Type B pancreatic cell (in vitro differentiated cells): ENCODE data around the gene NRCAM. TPM values are rescaled to one million over a fixed set of nuclear protein-coding genes. Genes with fewer than 3 reads are reported as not detected.

Experiments used
- DNase-seq: peaks from one replicate; pipeline ENCODE4 v3.0.0; 2021; ENCODE audit warnings: mixed read lengths; ENCODE audit not compliant: unreplicated experiment; ENCODE audit errors: extremely low spot score
- H3K27ac Mint-ChIP-seq: 2 replicates; pipeline ENCODE4 v1.8.0; 2021; ENCODE audit warnings: mild to moderate bottlenecking, mixed read lengths
- H3K27me3 Mint-ChIP-seq: 2 replicates; pipeline ENCODE4 v1.8.0; 2021; ENCODE audit warnings: mixed read lengths
- H3K36me3 Mint-ChIP-seq: 2 replicates; pipeline ENCODE4 v1.8.0; 2021; ENCODE audit warnings: mixed read lengths
- H3K4me1 Mint-ChIP-seq: one replicate; pipeline ENCODE4 v1.8.0; 2021; ENCODE audit warnings: mixed read lengths; ENCODE audit not compliant: unreplicated experiment
- H3K4me3 Mint-ChIP-seq: 2 replicates; pipeline ENCODE4 v1.8.0; 2021; ENCODE audit warnings: mild to moderate bottlenecking, mixed read lengths
- H3K9me3 Mint-ChIP-seq: 2 replicates; pipeline ENCODE4 v1.8.0; 2021; ENCODE audit warnings: mixed read lengths
- total RNA-seq: library from RNA; stranded (reverse); gene quantifications from 2 replicates; pipeline ENCODE4 v1.2.1, GENCODE V29; 2021; ENCODE audit warnings: low replicate concordance
- TF ChIP-seq, protein P1 (sequence below): fragments of 200-600 bp; sonication (generic); conservative IDR thresholded peaks from 2 replicates; pipeline ENCODE4 v1.5.0; 2021; ENCODE audit warnings: antibody characterized with exemption, mild to moderate bottlenecking

NRCAM gene
- total RNA-seq, 1 donor from 2014 or later = 41.0 TPM

GRCh38 chr7:108232076-108232475, 224.2 kb downstream of the NRCAM start:
- Mint-ChIP-seq H3K36me3 (no peaks in the 10 kb centered on the region), H3K4me3 (no peak overlapping the region), H3K4me1 (peaks cover 18% of the 10 kb centered on the region), H3K27me3 (no peaks in the 10 kb centered on the region), H3K9me3 (no peaks in the 10 kb centered on the region), H3K27ac (no peak overlapping the region)
- no peak for DNase-seq
- TF ChIP-seq, protein P1, sequence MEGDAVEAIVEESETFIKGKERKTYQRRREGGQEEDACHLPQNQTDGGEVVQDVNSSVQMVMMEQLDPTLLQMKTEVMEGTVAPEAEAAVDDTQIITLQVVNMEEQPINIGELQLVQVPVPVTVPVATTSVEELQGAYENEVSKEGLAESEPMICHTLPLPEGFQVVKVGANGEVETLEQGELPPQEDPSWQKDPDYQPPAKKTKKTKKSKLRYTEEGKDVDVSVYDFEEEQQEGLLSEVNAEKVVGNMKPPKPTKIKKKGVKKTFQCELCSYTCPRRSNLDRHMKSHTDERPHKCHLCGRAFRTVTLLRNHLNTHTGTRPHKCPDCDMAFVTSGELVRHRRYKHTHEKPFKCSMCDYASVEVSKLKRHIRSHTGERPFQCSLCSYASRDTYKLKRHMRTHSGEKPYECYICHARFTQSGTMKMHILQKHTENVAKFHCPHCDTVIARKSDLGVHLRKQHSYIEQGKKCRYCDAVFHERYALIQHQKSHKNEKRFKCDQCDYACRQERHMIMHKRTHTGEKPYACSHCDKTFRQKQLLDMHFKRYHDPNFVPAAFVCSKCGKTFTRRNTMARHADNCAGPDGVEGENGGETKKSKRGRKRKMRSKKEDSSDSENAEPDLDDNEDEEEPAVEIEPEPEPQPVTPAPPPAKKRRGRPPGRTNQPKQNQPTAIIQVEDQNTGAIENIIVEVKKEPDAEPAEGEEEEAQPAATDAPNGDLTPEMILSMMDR = no peak

DNA sequence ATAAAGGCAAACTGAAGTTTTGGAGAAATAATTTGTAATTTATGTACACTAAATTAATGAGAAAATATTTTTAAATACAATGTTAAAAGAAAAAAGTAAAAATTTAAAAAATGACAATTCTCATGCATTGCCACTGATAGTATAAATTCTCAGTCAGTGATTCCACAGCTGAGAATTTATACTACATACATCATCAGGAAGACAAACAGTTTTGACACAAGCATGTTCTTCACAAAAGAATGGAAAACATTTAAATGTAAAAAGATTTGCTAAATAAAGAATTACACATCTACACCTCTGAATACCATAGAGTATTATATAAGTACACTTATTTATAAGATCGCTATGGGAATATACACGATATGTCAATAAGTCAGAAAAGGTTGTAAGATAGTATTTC, 225.0 kb downstream of the NRCAM start:
- H3K27me3 Mint-ChIP-seq = no peaks in the 10 kb centered on the region
- H3K4me1 Mint-ChIP-seq = peaks cover 20% of the 10 kb centered on the region
- H3K4me3 Mint-ChIP-seq = no peak overlapping the region
- TF ChIP-seq, protein P1 = no peak
- DNase-seq = no peak
- H3K27ac Mint-ChIP-seq = no peak overlapping the region
- H3K9me3 Mint-ChIP-seq = no peaks in the 10 kb centered on the region
- H3K36me3 Mint-ChIP-seq = no peaks in the 10 kb centered on the region

GRCh38 chr7:108227366-108227765, 228.9 kb downstream of the NRCAM start:
- Mint-ChIP-seq H3K4me3 (no peak overlapping the region), H3K36me3 (no peaks in the 10 kb centered on the region), H3K27me3 (no peaks in the 10 kb centered on the region), H3K4me1 (peaks cover 13% of the 10 kb centered on the region), H3K9me3 (no peaks in the 10 kb centered on the region), H3K27ac (no peak overlapping the region)
- no peak for DNase-seq
- TF ChIP-seq, protein P1 = no peak

GRCh38 chr7:108226816-108227299, 229.4 kb downstream of the NRCAM start:
- no peaks in the 10 kb centered on the region for H3K9me3 Mint-ChIP-seq
- H3K27me3 Mint-ChIP-seq = no peaks in the 10 kb centered on the region
- H3K36me3 Mint-ChIP-seq = no peaks in the 10 kb centered on the region
- TF ChIP-seq, protein P1 = no peak
- H3K27ac Mint-ChIP-seq = no peak overlapping the region
- DNase-seq = no peak
- peaks cover 13% of the 10 kb centered on the region for H3K4me1 Mint-ChIP-seq
- no peak overlapping the region for H3K4me3 Mint-ChIP-seq

GRCh38 chr7:108225531-108226181, 230.6 kb downstream of the NRCAM start:
- Mint-ChIP-seq H3K4me1 (peaks cover 13% of the 10 kb centered on the region), H3K27me3 (no peaks in the 10 kb centered on the region), H3K36me3 (peaks cover 4% of the 10 kb centered on the region), H3K9me3 (no peaks in the 10 kb centered on the region), H3K27ac (no peak overlapping the region), H3K4me3 (no peak overlapping the region)
- DNase-seq = no peak
- TF ChIP-seq, protein P1 = no peak
